Natural killer cell (primary cell): ENCODE data around the gene COQ9. TPM values are rescaled to one million over a fixed set of nuclear protein-coding genes. Genes with fewer than 3 reads are reported as not detected.
A peak's percentile ranks its signal among the peaks of the same experiment; 100 is the strongest.

ENCODE experiments used
- ATAC-seq, 3 donors: fragments of 150-1000 bp in 2 of 3; fragments of 200-7000 bp in 1 of 3; cut with Tn5 transposase; 1 replicate in 1 of 3; 2 replicates in 2 of 3; pipeline ENCODE4 v1.10.0; 2021; ENCODE audit warnings: mild to moderate bottlenecking in 2 of 3, moderate library complexity in 2 of 3
- DNase-seq, 2 donors: peaks; one replicate each; pipeline versions ENCODE4 v3.0.0 to v3.0.0-alpha.2; 2013 to 2021; ENCODE audit warnings: mixed read lengths in 1 of 2
- H3K27ac ChIP-seq: one replicate; pipeline ENCODE4 v1.5.1; 2013; ENCODE audit warnings: mild to moderate bottlenecking, low read length
- H3K27me3 ChIP-seq: one replicate; pipeline ENCODE4 v1.6.1; 2013; ENCODE audit warnings: low read length; ENCODE audit not compliant: control insufficient read depth, insufficient read depth
- H3K36me3 ChIP-seq: one replicate; pipeline ENCODE4 v1.6.1; 2013; ENCODE audit warnings: low read length; ENCODE audit not compliant: control insufficient read depth, insufficient read depth
- H3K4me1 ChIP-seq: one replicate; pipeline ENCODE4 v1.6.1; 2013; ENCODE audit warnings: low read length; ENCODE audit not compliant: control insufficient read depth, insufficient read depth
- H3K4me3 ChIP-seq: one replicate; pipeline ENCODE4 v1.5.1; 2013; ENCODE audit warnings: low read length
- H3K9me3 ChIP-seq: one replicate; pipeline ENCODE4 v1.6.1; 2013; ENCODE audit warnings: low read length; ENCODE audit not compliant: control insufficient read depth, insufficient read depth
- H3K27ac Mint-ChIP-seq, 2 donors: one replicate each; pipeline ENCODE4 v1.8.0; 2022; ENCODE audit warnings: mild to moderate bottlenecking in 2 of 2, mixed read lengths in 2 of 2, moderate library complexity in 1 of 2
- H3K27me3 Mint-ChIP-seq, 2 donors: one replicate each; pipeline ENCODE4 v1.8.0; 2022; ENCODE audit warnings: low read depth in 2 of 2, mixed read lengths in 2 of 2
- H3K36me3 Mint-ChIP-seq: one replicate; pipeline ENCODE4 v1.8.0; 2022; ENCODE audit warnings: mixed read lengths
- H3K4me1 Mint-ChIP-seq, 2 donors: one replicate each; pipeline ENCODE4 v1.8.0; 2022; ENCODE audit warnings: mixed read lengths in 2 of 2
- H3K4me3 Mint-ChIP-seq: one replicate; pipeline ENCODE4 v1.8.0; 2022; ENCODE audit warnings: mild to moderate bottlenecking, moderate library complexity, mixed read lengths
- H3K9me3 Mint-ChIP-seq, 2 donors: one replicate each; pipeline ENCODE4 v1.8.0; 2022; ENCODE audit warnings: mixed read lengths in 2 of 2
- WGBS: methylation state at CpG from one replicate; pipeline ENCODE4 v1.1.7; 2013; ENCODE audit warnings: missing lambda C conversion rate; ENCODE audit not compliant: insufficient coverage; 5-methylcytosine and 5-hydroxymethylcytosine counted together
- intact Hi-C: fragments of 100-400 bp; cut with micrococcal nuclease; formaldehyde crosslinking; loops from one replicate; pipeline ENCODE4 v1.14.2; 2022
- total RNA-seq, 4 donors: library from RNA; stranded (reverse); fragments of 120-200 nt in 1 of 4; gene quantifications; one replicate each; pipeline versions ENCODE4 v1.2.3 to v1.2.4, GENCODE V29; 2013 to 2022
- TF ChIP-seq, protein P1 (sequence below): fragments of 200-600 bp; IDR thresholded peaks from one replicate; pipeline ENCODE4 v1.8.0; 2022; ENCODE audit warnings: antibody characterized with exemption

The COQ9 gene
- total RNA-seq, 3 donors from 2014 or later (not counting 1 experiment from before 2014, with no cell fraction given): 16.9 to 30.2 (median 18.3) TPM

DNA sequence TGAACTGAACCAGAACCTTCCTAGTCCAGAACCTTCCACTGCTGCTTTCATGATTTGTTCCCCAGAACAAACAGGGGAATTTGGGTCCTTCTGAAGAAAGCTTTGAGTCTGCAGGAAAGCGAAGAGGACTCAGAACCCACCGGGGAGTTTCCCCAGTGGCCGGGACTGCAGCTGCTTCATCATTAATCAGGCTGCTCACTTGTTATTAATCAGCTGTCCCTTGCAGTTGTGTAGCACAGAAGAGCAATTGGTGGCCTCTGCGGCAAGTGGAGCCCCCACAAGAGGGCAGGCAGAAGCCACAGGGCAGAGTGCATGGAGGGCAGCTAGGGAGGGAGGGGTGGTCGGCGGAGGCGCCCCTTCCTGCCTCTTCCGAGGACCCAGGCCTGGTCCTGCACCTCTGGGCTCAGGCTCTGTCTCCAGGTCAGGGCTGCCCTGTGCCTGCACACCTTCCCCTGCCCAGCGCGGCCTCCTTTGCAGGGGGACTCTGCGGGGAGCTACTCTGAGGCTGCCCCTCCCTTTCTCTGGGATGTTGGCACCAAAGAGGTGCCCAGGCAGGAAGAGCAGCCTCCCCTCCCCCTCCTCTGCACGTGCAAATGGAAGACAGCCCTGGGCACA lies 35.8 kb upstream of the COQ9 start:
- Mint-ChIP-seq H3K27me3 (peaks cover 0 to 7% of the 10 kb centered on the region in 2 donors), H3K4me1 (peaks cover 1 to 8% of the 10 kb centered on the region in 2 donors), H3K27ac (no peak overlapping the region), H3K36me3 (no peaks in the 10 kb centered on the region), H3K9me3 (no peaks in the 10 kb centered on the region), H3K4me3 (no peak overlapping the region)
- DNase-seq: no peak
- Histone ChIP-seq H3K36me3 (no peaks in the 10 kb centered on the region), H3K4me1 (peaks cover 18% of the 10 kb centered on the region), H3K27me3 (no peaks in the 10 kb centered on the region), H3K4me3 (no peak overlapping the region), H3K27ac (no peak overlapping the region), H3K9me3 (no peaks in the 10 kb centered on the region)
- WGBS: 75% methylated on average over 12 of the region's 12 CpGs
- TF ChIP-seq, protein P1, sequence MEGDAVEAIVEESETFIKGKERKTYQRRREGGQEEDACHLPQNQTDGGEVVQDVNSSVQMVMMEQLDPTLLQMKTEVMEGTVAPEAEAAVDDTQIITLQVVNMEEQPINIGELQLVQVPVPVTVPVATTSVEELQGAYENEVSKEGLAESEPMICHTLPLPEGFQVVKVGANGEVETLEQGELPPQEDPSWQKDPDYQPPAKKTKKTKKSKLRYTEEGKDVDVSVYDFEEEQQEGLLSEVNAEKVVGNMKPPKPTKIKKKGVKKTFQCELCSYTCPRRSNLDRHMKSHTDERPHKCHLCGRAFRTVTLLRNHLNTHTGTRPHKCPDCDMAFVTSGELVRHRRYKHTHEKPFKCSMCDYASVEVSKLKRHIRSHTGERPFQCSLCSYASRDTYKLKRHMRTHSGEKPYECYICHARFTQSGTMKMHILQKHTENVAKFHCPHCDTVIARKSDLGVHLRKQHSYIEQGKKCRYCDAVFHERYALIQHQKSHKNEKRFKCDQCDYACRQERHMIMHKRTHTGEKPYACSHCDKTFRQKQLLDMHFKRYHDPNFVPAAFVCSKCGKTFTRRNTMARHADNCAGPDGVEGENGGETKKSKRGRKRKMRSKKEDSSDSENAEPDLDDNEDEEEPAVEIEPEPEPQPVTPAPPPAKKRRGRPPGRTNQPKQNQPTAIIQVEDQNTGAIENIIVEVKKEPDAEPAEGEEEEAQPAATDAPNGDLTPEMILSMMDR: no peak
- ATAC-seq: no peak
- intact Hi-C loops: no loop called here

DNA sequence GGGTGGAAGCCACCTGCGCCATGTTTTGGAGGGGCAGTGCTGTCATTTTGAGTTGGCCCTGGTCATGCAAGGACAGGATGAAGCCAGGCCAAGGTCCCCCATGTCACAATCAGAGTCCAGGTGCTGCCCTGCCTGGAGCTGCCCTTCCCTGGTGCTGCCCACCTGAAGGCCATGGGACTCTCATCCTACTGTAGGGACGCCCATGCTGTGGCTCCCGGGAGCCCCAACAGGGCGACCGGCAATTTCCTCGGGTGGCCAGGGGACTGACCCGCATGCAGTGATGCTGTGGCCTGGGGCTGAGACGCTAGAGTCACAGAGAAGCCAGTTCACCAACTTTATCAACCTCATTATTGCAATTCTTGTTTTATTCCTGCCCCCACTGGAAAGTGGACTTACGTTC lies 34.7 kb upstream of the COQ9 start:
- Mint-ChIP-seq H3K4me1 (peaks cover 11 to 18% of the 10 kb centered on the region in 2 donors), H3K4me3 (no peak overlapping the region), H3K27me3 (peaks cover 0 to 7% of the 10 kb centered on the region in 2 donors), H3K9me3 (no peaks in the 10 kb centered on the region), H3K27ac (peak overlapping the region in 1 of 2 donors; percentile 42), H3K36me3 (no peaks in the 10 kb centered on the region)
- no peaks in the 10 kb centered on the region for H3K27me3 ChIP-seq
- no peak overlapping the region for H3K4me3 ChIP-seq
- intact Hi-C loops: no loop called here
- no peak overlapping the region for H3K27ac ChIP-seq
- DNase-seq (no peak), ATAC-seq (no peak)
- no peaks in the 10 kb centered on the region for H3K36me3 ChIP-seq
- H3K9me3 ChIP-seq: no peaks in the 10 kb centered on the region
- WGBS: 91% methylated on average over 9 of the region's 9 CpGs
- H3K4me1 ChIP-seq: peaks cover 25% of the 10 kb centered on the region
- TF ChIP-seq, protein P1: no peak

DNA sequence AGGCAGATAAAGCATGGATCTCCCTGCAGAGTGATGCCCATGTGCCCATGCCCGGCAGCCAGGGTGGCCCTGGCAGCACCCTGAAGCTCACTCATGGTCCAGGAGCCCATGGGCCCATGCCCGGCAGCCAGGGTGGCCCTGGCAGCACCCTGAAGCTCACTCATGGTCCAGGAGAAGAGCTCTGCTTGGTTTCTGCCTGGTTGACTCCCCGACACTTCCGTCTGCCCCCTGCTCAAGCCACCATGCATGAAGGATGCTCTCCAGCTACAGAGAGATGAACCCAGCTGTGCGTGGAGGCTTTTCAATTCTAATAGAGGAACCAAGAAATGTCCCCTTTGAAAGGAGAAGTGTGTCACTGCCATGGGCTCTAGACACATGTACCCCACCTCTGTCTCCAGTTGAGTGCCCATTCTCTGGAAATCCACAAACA lies 34.0 kb upstream of the COQ9 start:
- intact Hi-C loops: no loop called here
- H3K4me3 Mint-ChIP-seq: no peak overlapping the region
- Histone ChIP-seq H3K36me3 (no peaks in the 10 kb centered on the region), H3K4me1 (peaks cover 30% of the 10 kb centered on the region), H3K27ac (no peak overlapping the region), H3K4me3 (no peak overlapping the region), H3K9me3 (no peaks in the 10 kb centered on the region), H3K27me3 (no peaks in the 10 kb centered on the region)
- H3K9me3 Mint-ChIP-seq: no peaks in the 10 kb centered on the region
- 67% methylated on average over 5 of the region's 5 CpGs for WGBS
- peak overlapping the region; percentile 42 to 46 for H3K27ac Mint-ChIP-seq
- TF ChIP-seq, protein P1: no peak
- ATAC-seq: no peak
- no peak for DNase-seq
- H3K4me1 Mint-ChIP-seq: peaks cover 11 to 23% of the 10 kb centered on the region in 2 donors
- no peaks in the 10 kb centered on the region for H3K36me3 Mint-ChIP-seq
- peaks cover 0 to 7% of the 10 kb centered on the region in 2 donors for H3K27me3 Mint-ChIP-seq

DNA sequence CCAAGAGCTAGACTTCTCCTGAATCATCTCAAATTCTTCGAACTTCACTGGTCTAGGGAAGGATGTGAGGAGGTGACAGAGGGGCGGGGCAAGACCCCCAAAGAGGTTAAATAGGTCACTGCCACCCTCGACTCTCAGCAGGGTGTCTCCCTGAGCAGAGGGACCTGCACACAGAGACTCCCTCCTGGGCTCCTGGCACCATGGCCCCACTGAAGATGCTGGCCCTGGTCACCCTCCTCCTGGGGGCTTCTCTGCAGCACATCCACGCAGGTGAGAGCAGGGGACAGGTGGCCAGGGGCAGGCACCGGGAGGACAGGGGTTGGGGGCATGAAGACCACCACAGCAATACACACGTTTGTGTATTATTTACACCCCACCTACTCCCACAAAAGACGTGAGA lies 33.5 kb upstream of the COQ9 start:
- H3K36me3 ChIP-seq: no peaks in the 10 kb centered on the region
- Mint-ChIP-seq H3K27me3 (peaks cover 0 to 7% of the 10 kb centered on the region in 2 donors), H3K4me3 (no peak overlapping the region), H3K4me1 (peaks cover 14 to 28% of the 10 kb centered on the region in 2 donors), H3K36me3 (no peaks in the 10 kb centered on the region), H3K9me3 (no peaks in the 10 kb centered on the region), H3K27ac (peak overlapping the region; percentile 42 to 46)
- H3K9me3 ChIP-seq: no peaks in the 10 kb centered on the region
- 72% methylated on average over 6 of the region's 7 CpGs for WGBS
- TF ChIP-seq, protein P1: no peak
- no peak overlapping the region for H3K4me3 ChIP-seq
- intact Hi-C loops: no loop called here
- ATAC-seq (no peak), DNase-seq (no peak)
- no peak overlapping the region for H3K27ac ChIP-seq
- H3K4me1 ChIP-seq: peaks cover 34% of the 10 kb centered on the region
- no peaks in the 10 kb centered on the region for H3K27me3 ChIP-seq
